SK-N-SH treated with all-trans-retinoic acid at 6 μM for 48 hours (cell line): ENCODE data around the gene NCF2.

Experiments
- ARNTL ChIP-seq: fragments of 450-650 bp; formaldehyde crosslinking; IDR thresholded peaks from 2 replicates; pipeline ENCODE4 v1.5.0; 2020; ENCODE audit warnings: low read depth, mild to moderate bottlenecking, moderate library complexity, borderline replicate concordance
- CREB5 ChIP-seq: fragments of 250-450 bp; sonication (Bioruptor Pico); IDR thresholded peaks from 2 replicates; pipeline ENCODE4 v1.5.1; 2020; ENCODE audit warnings: low read depth, mild to moderate bottlenecking, moderate library complexity
- CSDC2 ChIP-seq: fragments of 250-450 bp; sonication (Bioruptor Pico); IDR thresholded peaks from 2 replicates; pipeline ENCODE4 v1.5.0; 2020; ENCODE audit warnings: mild to moderate bottlenecking, moderate library complexity
- CSRNP3 ChIP-seq: fragments of 250-450 bp; sonication (Bioruptor Pico); IDR thresholded peaks from 2 replicates; pipeline ENCODE4 v1.5.1; 2021; ENCODE audit warnings: mild to moderate bottlenecking, moderate library complexity
- GLIS3 ChIP-seq: fragments of 250-450 bp; sonication (Bioruptor Pico); IDR thresholded peaks from 2 replicates; pipeline ENCODE4 v1.5.0; 2020; ENCODE audit warnings: mild to moderate bottlenecking, moderate library complexity
- ISL1 ChIP-seq: fragments of 250-450 bp; sonication (Bioruptor Pico); IDR thresholded peaks from 2 replicates; pipeline ENCODE4 v2.1.2; 2022; ENCODE audit warnings: mild to moderate bottlenecking, moderate library complexity
- TCF4 ChIP-seq: fragments of 250-450 bp; sonication (Bioruptor Pico); IDR thresholded peaks from 2 replicates; pipeline ENCODE4 v1.8.0; 2021; ENCODE audit warnings: mild to moderate bottlenecking, moderate library complexity, borderline replicate concordance
- ZC3H10 ChIP-seq: fragments of 250-450 bp; sonication (Bioruptor Pico); IDR thresholded peaks from 2 replicates; pipeline ENCODE4 v1.5.1; 2021; ENCODE audit warnings: mild to moderate bottlenecking, moderate library complexity
- ZFP30 ChIP-seq: fragments of 450-650 bp; formaldehyde crosslinking; IDR thresholded peaks from 2 replicates; pipeline ENCODE4 v1.5.0; 2022; ENCODE audit warnings: mild to moderate bottlenecking, moderate library complexity
- ZNF70 ChIP-seq: fragments of 450-650 bp; formaldehyde crosslinking; IDR thresholded peaks from 2 replicates; pipeline ENCODE4 v1.5.0; 2020; ENCODE audit warnings: mild to moderate bottlenecking, moderate library complexity

- TF ChIP-seq CSRNP3 (no peak), ARNTL (CRISPR knock-in tag) (no peak), ZFP30 (CRISPR knock-in tag) (no peak), ZC3H10 (CRISPR knock-in tag) (no peak), CSDC2 (CRISPR knock-in tag) (no peak), TCF4 (CRISPR knock-in tag) (no peak), ISL1 (CRISPR knock-in tag) (no peak), ZNF70 (CRISPR knock-in tag) (no peak), GLIS3 (CRISPR knock-in tag) (no peak), CREB5 (CRISPR knock-in tag) (no peak)
Measured at GRCh38 chr1:183553331-183553730, 36.9 kb downstream of the NCF2 start.
